GM23338 (cell line): ENCODE results near the gene ALDH1B1. TPM values are rescaled to one million over a fixed set of nuclear protein-coding genes. Genes with fewer than 3 reads are reported as not detected.

Source experiments
- CREB1 ChIP-seq: fragments of 250-450 bp; sonication (Bioruptor Pico); IDR thresholded peaks from 2 replicates; pipeline ENCODE4 v1.5.0; 2020; ENCODE audit warnings: low read depth, mild to moderate bottlenecking, moderate library complexity
- CTCF ChIP-seq, 2 experiments: fragments of 200-600 bp in 1 of 2; sonication (generic) in 1 of 2; conservative IDR thresholded peaks; 2 replicates each; pipeline versions ENCODE4 v1.5.1 to v1.6.1; 2016 to 2017; ENCODE audit warnings: antibody characterized with exemption in 2 of 2, low read depth in 2 of 2, mild to moderate bottlenecking in 2 of 2, moderate library complexity in 1 of 2
- JUNB ChIP-seq: IDR thresholded peaks from one replicate; pipeline ENCODE4 v1.6.1; 2016; ENCODE audit warnings: antibody characterized with exemption; ENCODE audit not compliant: unreplicated experiment
- ZNF114 ChIP-seq: fragments of 250-450 bp; sonication (Bioruptor Pico); IDR thresholded peaks from 2 replicates; pipeline ENCODE4 v1.5.0; 2020; ENCODE audit warnings: mild to moderate bottlenecking, moderate library complexity
- ZNF331 ChIP-seq: fragments of 250-450 bp; sonication (Bioruptor Pico); IDR thresholded peaks from 2 replicates; pipeline ENCODE4 v1.5.0; 2020; ENCODE audit warnings: low read depth, mild to moderate bottlenecking, moderate library complexity
- polyA plus RNA-seq: library from polyadenylated mRNA; unstranded; fragments of >200 nt; fragmentation: Nextera tagmentation; extraction: Ambion mirVana; gene quantifications from 2 replicates; pipeline ENCODE4 v1.2.1, GENCODE V29; 2016
- total RNA-seq: library from RNA; depleted of rRNA; stranded (reverse); fragments of >200 nt; shearing (Covaris generic); gene quantifications from 2 replicates; pipeline ENCODE4 v1.2.3, GENCODE V29; 2014
- TF ChIP-seq, protein P1 (sequence below): fragments of 250-450 bp; sonication (Bioruptor Pico); IDR thresholded peaks from 2 replicates; pipeline ENCODE4 v1.5.0; 2020; ENCODE audit warnings: mild to moderate bottlenecking, moderate library complexity
- TF ChIP-seq, protein P2 (sequence below): IDR thresholded peaks from 2 replicates; pipeline ENCODE4 v1.6.1; 2016; ENCODE audit warnings: antibody characterized with exemption

The ALDH1B1 gene
- total and polyA plus RNA-seq, 2 experiments from 2014 or later = 37.5 to 74.8 TPM

DNA sequence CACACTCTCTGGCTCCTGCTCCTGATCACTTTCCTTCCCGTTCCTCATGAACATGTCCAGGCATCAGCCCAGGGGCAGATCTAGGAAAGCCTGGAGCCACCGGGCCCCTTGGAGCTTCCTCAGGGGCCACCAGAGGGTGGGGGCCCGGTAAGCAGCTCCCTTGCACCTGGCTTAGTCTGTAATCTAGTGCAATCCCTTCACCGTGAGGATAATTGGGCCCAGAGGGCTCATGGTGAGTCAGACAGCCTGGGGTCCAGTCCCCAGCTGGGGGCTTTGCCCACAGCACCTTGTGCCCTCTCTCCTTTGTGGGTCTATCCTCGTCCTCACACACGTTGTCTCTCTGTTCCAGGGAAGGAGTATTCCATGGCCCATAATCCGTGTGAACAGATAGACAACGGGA is 10.4 kb upstream of the ALDH1B1 start (continued):
- TF ChIP-seq, protein P1, sequence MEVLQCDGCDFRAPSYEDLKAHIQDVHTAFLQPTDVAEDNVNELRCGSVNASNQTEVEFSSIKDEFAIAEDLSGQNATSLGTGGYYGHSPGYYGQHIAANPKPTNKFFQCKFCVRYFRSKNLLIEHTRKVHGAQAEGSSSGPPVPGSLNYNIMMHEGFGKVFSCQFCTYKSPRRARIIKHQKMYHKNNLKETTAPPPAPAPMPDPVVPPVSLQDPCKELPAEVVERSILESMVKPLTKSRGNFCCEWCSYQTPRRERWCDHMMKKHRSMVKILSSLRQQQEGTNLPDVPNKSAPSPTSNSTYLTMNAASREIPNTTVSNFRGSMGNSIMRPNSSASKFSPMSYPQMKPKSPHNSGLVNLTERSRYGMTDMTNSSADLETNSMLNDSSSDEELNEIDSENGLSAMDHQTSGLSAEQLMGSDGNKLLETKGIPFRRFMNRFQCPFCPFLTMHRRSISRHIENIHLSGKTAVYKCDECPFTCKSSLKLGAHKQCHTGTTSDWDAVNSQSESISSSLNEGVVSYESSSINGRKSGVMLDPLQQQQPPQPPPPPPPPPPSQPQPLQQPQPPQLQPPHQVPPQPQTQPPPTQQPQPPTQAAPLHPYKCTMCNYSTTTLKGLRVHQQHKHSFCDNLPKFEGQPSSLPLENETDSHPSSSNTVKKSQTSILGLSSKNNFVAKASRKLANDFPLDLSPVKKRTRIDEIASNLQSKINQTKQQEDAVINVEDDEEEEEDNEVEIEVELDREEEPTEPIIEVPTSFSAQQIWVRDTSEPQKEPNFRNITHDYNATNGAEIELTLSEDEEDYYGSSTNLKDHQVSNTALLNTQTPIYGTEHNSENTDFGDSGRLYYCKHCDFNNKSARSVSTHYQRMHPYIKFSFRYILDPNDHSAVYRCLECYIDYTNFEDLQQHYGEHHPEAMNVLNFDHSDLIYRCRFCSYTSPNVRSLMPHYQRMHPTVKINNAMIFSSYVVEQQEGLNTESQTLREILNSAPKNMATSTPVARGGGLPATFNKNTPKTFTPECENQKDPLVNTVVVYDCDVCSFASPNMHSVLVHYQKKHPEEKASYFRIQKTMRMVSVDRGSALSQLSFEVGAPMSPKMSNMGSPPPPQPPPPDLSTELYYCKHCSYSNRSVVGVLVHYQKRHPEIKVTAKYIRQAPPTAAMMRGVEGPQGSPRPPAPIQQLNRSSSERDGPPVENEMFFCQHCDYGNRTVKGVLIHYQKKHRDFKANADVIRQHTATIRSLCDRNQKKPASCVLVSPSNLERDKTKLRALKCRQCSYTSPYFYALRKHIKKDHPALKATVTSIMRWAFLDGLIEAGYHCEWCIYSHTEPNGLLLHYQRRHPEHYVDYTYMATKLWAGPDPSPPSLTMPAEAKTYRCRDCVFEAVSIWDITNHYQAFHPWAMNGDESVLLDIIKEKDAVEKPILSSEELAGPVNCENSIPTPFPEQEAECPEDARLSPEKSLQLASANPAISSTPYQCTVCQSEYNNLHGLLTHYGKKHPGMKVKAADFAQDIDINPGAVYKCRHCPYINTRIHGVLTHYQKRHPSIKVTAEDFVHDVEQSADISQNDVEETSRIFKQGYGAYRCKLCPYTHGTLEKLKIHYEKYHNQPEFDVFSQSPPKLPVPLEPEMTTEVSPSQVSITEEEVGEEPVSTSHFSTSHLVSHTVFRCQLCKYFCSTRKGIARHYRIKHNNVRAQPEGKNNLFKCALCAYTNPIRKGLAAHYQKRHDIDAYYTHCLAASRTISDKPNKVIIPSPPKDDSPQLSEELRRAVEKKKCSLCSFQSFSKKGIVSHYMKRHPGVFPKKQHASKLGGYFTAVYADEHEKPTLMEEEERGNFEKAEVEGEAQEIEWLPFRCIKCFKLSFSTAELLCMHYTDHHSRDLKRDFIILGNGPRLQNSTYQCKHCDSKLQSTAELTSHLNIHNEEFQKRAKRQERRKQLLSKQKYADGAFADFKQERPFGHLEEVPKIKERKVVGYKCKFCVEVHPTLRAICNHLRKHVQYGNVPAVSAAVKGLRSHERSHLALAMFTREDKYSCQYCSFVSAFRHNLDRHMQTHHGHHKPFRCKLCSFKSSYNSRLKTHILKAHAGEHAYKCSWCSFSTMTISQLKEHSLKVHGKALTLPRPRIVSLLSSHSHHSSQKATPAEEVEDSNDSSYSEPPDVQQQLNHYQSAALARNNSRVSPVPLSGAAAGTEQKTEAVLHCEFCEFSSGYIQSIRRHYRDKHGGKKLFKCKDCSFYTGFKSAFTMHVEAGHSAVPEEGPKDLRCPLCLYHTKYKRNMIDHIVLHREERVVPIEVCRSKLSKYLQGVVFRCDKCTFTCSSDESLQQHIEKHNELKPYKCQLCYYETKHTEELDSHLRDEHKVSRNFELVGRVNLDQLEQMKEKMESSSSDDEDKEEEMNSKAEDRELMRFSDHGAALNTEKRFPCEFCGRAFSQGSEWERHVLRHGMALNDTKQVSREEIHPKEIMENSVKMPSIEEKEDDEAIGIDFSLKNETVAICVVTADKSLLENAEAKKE (CRISPR knock-in tag) = no peak
- TF ChIP-seq ZNF331 (CRISPR knock-in tag) (no peak), CREB1 (CRISPR knock-in tag) (no peak), JUNB (no peak), CTCF (conservative IDR thresholded peaks at IDR 0.05; ENCODE audit: low read depth in 2 of 2) (no peak), ZNF114 (CRISPR knock-in tag) (no peak)
- TF ChIP-seq, protein P2, sequence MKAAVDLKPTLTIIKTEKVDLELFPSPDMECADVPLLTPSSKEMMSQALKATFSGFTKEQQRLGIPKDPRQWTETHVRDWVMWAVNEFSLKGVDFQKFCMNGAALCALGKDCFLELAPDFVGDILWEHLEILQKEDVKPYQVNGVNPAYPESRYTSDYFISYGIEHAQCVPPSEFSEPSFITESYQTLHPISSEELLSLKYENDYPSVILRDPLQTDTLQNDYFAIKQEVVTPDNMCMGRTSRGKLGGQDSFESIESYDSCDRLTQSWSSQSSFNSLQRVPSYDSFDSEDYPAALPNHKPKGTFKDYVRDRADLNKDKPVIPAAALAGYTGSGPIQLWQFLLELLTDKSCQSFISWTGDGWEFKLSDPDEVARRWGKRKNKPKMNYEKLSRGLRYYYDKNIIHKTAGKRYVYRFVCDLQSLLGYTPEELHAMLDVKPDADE = no peak
